ENCODE measurements around the gene TCHP. TPM values are rescaled to one million over a fixed set of nuclear protein-coding genes. Genes with fewer than 3 reads are reported as not detected.

Gene TCHP
- total RNA-seq, 2 donors from 2014 or later, result 26.1 to 31.9 TPM

DNA sequence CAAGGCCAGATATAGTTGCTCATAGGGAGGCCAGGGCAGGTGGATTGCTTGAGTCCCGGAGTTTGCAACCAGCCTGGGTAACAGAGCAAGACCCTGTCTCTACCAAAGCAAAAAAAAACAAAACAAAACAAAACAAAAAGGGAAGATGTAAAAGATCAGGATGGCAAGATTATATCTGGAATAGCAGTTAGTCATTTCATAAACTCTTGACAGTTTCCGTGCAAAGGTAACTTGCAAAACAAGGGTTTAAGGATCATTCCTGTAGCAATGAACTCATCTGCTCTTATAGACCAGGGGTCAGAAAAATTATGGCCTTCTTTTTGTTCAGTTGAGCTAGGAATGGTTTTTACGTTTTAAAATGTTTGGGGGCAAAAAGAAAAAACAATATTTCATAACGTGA, 66.5 kb downstream of the TCHP start:
- H3K9ac ChIP-seq (ENCODE audit: extremely low read depth, low read length, poor library complexity, severe bottlenecking), result no peak overlapping the region
- H3K4me1 Mint-ChIP-seq, result no peaks in the 10 kb centered on the region
- no peaks in the 10 kb centered on the region for H3K9me3 ChIP-seq (ENCODE audit: control insufficient read depth, low read length)
- H3K4me3 ChIP-seq (ENCODE audit: low read length), result no peak overlapping the region
- TF ChIP-seq, protein P1, sequence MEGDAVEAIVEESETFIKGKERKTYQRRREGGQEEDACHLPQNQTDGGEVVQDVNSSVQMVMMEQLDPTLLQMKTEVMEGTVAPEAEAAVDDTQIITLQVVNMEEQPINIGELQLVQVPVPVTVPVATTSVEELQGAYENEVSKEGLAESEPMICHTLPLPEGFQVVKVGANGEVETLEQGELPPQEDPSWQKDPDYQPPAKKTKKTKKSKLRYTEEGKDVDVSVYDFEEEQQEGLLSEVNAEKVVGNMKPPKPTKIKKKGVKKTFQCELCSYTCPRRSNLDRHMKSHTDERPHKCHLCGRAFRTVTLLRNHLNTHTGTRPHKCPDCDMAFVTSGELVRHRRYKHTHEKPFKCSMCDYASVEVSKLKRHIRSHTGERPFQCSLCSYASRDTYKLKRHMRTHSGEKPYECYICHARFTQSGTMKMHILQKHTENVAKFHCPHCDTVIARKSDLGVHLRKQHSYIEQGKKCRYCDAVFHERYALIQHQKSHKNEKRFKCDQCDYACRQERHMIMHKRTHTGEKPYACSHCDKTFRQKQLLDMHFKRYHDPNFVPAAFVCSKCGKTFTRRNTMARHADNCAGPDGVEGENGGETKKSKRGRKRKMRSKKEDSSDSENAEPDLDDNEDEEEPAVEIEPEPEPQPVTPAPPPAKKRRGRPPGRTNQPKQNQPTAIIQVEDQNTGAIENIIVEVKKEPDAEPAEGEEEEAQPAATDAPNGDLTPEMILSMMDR (conservative IDR thresholded peaks at IDR 0.05), result no peak
- no peak overlapping the region for H3K27ac Mint-ChIP-seq
- H3K27me3 Mint-ChIP-seq (ENCODE audit: insufficient read depth), result no peaks in the 10 kb centered on the region
- H3K36me3 ChIP-seq (ENCODE audit: control insufficient read depth, insufficient read depth, low read length), result peaks cover 41% of the 10 kb centered on the region
- H3K27ac ChIP-seq (ENCODE audit: low read depth, low read length), result no peak overlapping the region
- H3K9me3 Mint-ChIP-seq, result no peaks in the 10 kb centered on the region
- 95 to 96% methylated on average over 1 to 4 of the region's 4 CpGs for WGBS, 2 experiments (ENCODE audit: insufficient coverage in 1 of 2, insufficient read length in 1 of 2)
- H3K36me3 Mint-ChIP-seq (ENCODE audit: low read depth), result peaks cover 23% of the 10 kb centered on the region
- no peaks in the 10 kb centered on the region for H3K27me3 ChIP-seq (ENCODE audit: control insufficient read depth, insufficient read depth, low read length, poor library complexity, severe bottlenecking)
- H3K4me1 ChIP-seq (ENCODE audit: control insufficient read depth, insufficient read depth, low read length), result no peaks in the 10 kb centered on the region
- no peak overlapping the region for H3K4me3 Mint-ChIP-seq
- no peak for DNase-seq

DNA sequence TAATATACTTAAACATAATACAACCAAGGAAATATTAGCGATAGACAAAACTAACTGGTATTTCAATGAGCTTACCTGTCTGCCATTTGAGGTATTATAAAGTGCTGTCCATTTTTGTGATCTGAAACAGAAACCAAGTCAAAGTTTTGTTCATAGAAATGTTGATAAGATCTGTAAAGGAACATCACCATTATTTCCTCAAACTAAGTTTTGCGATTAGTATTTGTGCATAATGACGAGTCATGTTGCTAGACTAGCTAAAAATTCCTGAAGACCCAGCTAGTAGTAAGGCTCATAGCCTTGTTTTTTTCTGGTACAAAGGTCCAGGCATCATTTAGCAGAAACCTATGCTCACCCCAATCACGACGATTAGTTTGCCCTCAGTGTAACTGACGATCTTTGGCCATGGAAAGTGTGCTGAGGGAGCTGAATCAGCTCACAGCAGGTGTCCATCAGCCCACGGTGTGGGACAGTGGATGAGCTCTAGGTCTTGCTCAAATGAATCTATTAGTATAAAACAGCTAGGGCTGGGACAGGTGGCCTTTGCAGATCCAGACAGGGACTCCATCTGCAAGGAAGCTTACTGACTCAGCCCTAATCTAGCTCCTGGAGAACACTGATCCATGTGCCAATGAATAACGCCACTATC, 67.4 kb downstream of the TCHP start:
- H3K27ac Mint-ChIP-seq, result peak overlapping the region; percentile 4
- H3K27ac ChIP-seq (ENCODE audit: low read depth, low read length), result no peak overlapping the region
- H3K27me3 ChIP-seq (ENCODE audit: control insufficient read depth, insufficient read depth, low read length, poor library complexity, severe bottlenecking), result no peaks in the 10 kb centered on the region
- H3K36me3 Mint-ChIP-seq (ENCODE audit: low read depth), result peaks cover 28% of the 10 kb centered on the region
- peak; percentile 61 for DNase-seq
- no peaks in the 10 kb centered on the region for H3K9me3 ChIP-seq (ENCODE audit: control insufficient read depth, low read length)
- no peak overlapping the region for H3K4me3 Mint-ChIP-seq
- no peaks in the 10 kb centered on the region for H3K9me3 Mint-ChIP-seq
- H3K4me1 Mint-ChIP-seq, result no peaks in the 10 kb centered on the region
- TF ChIP-seq, protein P1 (conservative IDR thresholded peaks at IDR 0.05), result no peak
- H3K36me3 ChIP-seq (ENCODE audit: control insufficient read depth, insufficient read depth, low read length), result peaks cover 38% of the 10 kb centered on the region
- H3K27me3 Mint-ChIP-seq (ENCODE audit: insufficient read depth), result no peaks in the 10 kb centered on the region
- H3K4me3 ChIP-seq (ENCODE audit: low read length), result no peak overlapping the region
- WGBS, 2 experiments (ENCODE audit: insufficient coverage in 1 of 2, insufficient read length in 1 of 2), result 87 to 89% methylated on average over 6 to 8 of the region's 8 CpGs
- no peaks in the 10 kb centered on the region for H3K4me1 ChIP-seq (ENCODE audit: control insufficient read depth, insufficient read depth, low read length)
- H3K9ac ChIP-seq (ENCODE audit: extremely low read depth, low read length, poor library complexity, severe bottlenecking), result no peak overlapping the region

Other genes starting within 250 kb of the TCHP start
- gene FAM222A, start 186.4 kb upstream of the TCHP start, total RNA-seq, result 10 to 100 TPM; 21.6 to 24.4 TPM
- 10 to 100 TPM; 14.0 to 14.2 TPM for gene TRPV4, start 66.9 kb upstream of the TCHP start, total RNA-seq
- gene GLTP, start 19.7 kb upstream of the TCHP start, total RNA-seq, result 10 to 100 TPM; 15.2 to 20.9 TPM
- 10 to 100 TPM; 27.0 to 27.9 TPM for gene GIT2, start 96.1 kb downstream of the TCHP start, total RNA-seq
- 10 to 100 TPM; 33.2 to 44.6 TPM for gene ANKRD13A, start 99.2 kb downstream of the TCHP start, total RNA-seq
- 10 to 100 TPM; 19.6 to 23.5 TPM for gene C12orf76, start 148.2 kb downstream of the TCHP start, total RNA-seq
- 10 to 100 TPM; 20.2 to 29.6 TPM for gene IFT81, start 224.1 kb downstream of the TCHP start, total RNA-seq